WI38 (cell line): ENCODE results near the gene C10orf90.

Experiments
- H3K4me3 ChIP-seq: 2 replicates; pipeline ENCODE4 v1.5.1; 2011; ENCODE audit warnings: low read depth, mild to moderate bottlenecking, control low read depth, low read length
- CTCF ChIP-seq: IDR thresholded peaks from 2 replicates; pipeline ENCODE4 v1.5.1; 2012; ENCODE audit warnings: low read depth, mild to moderate bottlenecking, control low read depth, low read length

Gene C10orf90

GRCh38 chr10:126651467-126651866, 19.0 kb downstream of the C10orf90 start:
- no peak for TF ChIP-seq CTCF
- H3K4me3 ChIP-seq = no peak overlapping the region

GRCh38 chr10:126650161-126650560, 20.3 kb downstream of the C10orf90 start:
- H3K4me3 ChIP-seq = no peak overlapping the region
- TF ChIP-seq CTCF = no peak

GRCh38 chr10:126647116-126647515, 23.4 kb downstream of the C10orf90 start:
- TF ChIP-seq CTCF = no peak
- H3K4me3 ChIP-seq = no peak overlapping the region

GRCh38 chr10:126646110-126646509, 24.4 kb downstream of the C10orf90 start:
- no peak overlapping the region for H3K4me3 ChIP-seq
- no peak for TF ChIP-seq CTCF

GRCh38 chr10:126640401-126640800, 30.1 kb downstream of the C10orf90 start:
- no peak overlapping the region for H3K4me3 ChIP-seq
- no peak for TF ChIP-seq CTCF

- no peak overlapping the region for H3K4me3 ChIP-seq
- no peak for TF ChIP-seq CTCF
Observed at GRCh38 chr10:126639084-126639483, 31.4 kb downstream of the C10orf90 start.

- no peak for TF ChIP-seq CTCF
Observed at GRCh38 chr10:126638542-126638941, 32.0 kb downstream of the C10orf90 start.

More at GRCh38 chr10:126638542-126638941, 32.0 kb downstream of the C10orf90 start:
- H3K4me3 ChIP-seq = no peak overlapping the region
